ENCODE data around the gene PTER.

- TF ChIP-seq PHF8 (IDR thresholded peaks at IDR 0.05; ENCODE audit: borderline replicate concordance, low read length), result no peak
- no peak for TF ChIP-seq RNF2 (IDR thresholded peaks at IDR 0.05)
- TF ChIP-seq, protein P1, sequence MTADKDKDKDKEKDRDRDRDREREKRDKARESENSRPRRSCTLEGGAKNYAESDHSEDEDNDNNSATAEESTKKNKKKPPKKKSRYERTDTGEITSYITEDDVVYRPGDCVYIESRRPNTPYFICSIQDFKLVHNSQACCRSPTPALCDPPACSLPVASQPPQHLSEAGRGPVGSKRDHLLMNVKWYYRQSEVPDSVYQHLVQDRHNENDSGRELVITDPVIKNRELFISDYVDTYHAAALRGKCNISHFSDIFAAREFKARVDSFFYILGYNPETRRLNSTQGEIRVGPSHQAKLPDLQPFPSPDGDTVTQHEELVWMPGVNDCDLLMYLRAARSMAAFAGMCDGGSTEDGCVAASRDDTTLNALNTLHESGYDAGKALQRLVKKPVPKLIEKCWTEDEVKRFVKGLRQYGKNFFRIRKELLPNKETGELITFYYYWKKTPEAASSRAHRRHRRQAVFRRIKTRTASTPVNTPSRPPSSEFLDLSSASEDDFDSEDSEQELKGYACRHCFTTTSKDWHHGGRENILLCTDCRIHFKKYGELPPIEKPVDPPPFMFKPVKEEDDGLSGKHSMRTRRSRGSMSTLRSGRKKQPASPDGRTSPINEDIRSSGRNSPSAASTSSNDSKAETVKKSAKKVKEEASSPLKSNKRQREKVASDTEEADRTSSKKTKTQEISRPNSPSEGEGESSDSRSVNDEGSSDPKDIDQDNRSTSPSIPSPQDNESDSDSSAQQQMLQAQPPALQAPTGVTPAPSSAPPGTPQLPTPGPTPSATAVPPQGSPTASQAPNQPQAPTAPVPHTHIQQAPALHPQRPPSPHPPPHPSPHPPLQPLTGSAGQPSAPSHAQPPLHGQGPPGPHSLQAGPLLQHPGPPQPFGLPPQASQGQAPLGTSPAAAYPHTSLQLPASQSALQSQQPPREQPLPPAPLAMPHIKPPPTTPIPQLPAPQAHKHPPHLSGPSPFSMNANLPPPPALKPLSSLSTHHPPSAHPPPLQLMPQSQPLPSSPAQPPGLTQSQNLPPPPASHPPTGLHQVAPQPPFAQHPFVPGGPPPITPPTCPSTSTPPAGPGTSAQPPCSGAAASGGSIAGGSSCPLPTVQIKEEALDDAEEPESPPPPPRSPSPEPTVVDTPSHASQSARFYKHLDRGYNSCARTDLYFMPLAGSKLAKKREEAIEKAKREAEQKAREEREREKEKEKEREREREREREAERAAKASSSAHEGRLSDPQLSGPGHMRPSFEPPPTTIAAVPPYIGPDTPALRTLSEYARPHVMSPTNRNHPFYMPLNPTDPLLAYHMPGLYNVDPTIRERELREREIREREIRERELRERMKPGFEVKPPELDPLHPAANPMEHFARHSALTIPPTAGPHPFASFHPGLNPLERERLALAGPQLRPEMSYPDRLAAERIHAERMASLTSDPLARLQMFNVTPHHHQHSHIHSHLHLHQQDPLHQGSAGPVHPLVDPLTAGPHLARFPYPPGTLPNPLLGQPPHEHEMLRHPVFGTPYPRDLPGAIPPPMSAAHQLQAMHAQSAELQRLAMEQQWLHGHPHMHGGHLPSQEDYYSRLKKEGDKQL (CRISPR knock-in tag; IDR thresholded peaks at IDR 0.05; ENCODE audit: borderline replicate concordance), result no peak
- TF ChIP-seq, protein P2, sequence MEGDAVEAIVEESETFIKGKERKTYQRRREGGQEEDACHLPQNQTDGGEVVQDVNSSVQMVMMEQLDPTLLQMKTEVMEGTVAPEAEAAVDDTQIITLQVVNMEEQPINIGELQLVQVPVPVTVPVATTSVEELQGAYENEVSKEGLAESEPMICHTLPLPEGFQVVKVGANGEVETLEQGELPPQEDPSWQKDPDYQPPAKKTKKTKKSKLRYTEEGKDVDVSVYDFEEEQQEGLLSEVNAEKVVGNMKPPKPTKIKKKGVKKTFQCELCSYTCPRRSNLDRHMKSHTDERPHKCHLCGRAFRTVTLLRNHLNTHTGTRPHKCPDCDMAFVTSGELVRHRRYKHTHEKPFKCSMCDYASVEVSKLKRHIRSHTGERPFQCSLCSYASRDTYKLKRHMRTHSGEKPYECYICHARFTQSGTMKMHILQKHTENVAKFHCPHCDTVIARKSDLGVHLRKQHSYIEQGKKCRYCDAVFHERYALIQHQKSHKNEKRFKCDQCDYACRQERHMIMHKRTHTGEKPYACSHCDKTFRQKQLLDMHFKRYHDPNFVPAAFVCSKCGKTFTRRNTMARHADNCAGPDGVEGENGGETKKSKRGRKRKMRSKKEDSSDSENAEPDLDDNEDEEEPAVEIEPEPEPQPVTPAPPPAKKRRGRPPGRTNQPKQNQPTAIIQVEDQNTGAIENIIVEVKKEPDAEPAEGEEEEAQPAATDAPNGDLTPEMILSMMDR (IDR thresholded peaks at IDR 0.05 in 2 of 3, conservative IDR thresholded peaks at IDR 0.05 in 1 of 3; ENCODE audit: insufficient read depth in 2 of 3, low read depth in 1 of 3, low read length in 3 of 3), result no peak
- TF ChIP-seq RFX5 (IDR thresholded peaks at IDR 0.05; ENCODE audit: low read depth, low read length), result no peak
- no peak for TF ChIP-seq ZSCAN32 (CRISPR knock-in tag; IDR thresholded peaks at IDR 0.05)
- no peak for TF ChIP-seq BDP1 (IDR thresholded peaks at IDR 0.05; ENCODE audit: insufficient read depth, insufficient read length)
- no peak for TF ChIP-seq HNRNPH1 (optimal IDR thresholded peaks at IDR 0.05; ENCODE audit: low read depth, low read length)
Observed at GRCh38 chr10:16393271-16393858, 43.4 kb upstream of the PTER start.

Data from K562 (cell line).